Stimulated activated CD4-positive, alpha-beta T cell treated with anti-CD3 and anti-CD28 coated beads, Interleukin-15, amount 100 ng/mL, for 24 hours (primary cell): ENCODE measurements around the gene EPDR1.

Source experiments
- DNase-seq: peaks from one replicate; pipeline ENCODE4 v3.0.0-alpha.2; 2020

The EPDR1 gene

GRCh38 chr7:37984750-37985390 is 64.4 kb downstream of the EPDR1 start:
- no peak for DNase-seq

- DNase-seq: no peak
Measured at GRCh38 chr7:37986908-37987330, 66.5 kb downstream of the EPDR1 start.

- no peak for DNase-seq
Measured at GRCh38 chr7:37987732-37988131, 67.3 kb downstream of the EPDR1 start.

GRCh38 chr7:37988721-37989650 is 68.5 kb downstream of the EPDR1 start:
- no peak for DNase-seq

- no peak for DNase-seq
Measured at GRCh38 chr7:37990337-37990736, 69.9 kb downstream of the EPDR1 start.

GRCh38 chr7:37993060-37993501 is 72.6 kb downstream of the EPDR1 start:
- DNase-seq: no peak

- no peak for DNase-seq
Measured at GRCh38 chr7:37999673-38000072, 79.2 kb downstream of the EPDR1 start.

- DNase-seq: no peak
Measured at GRCh38 chr7:38000272-38000671, 79.8 kb downstream of the EPDR1 start.
